Measurements from ENCODE around the gene AREL1.

AREL1 gene

GRCh38 chr14:74658535-74659131, 54.2 kb downstream of the AREL1 start:
- Histone ChIP-seq H3K27ac (ENCODE audit: low read depth, low read length) (no peak overlapping the region), H3K4me1 (ENCODE audit: insufficient read depth, low read length) (no peaks in the 10 kb centered on the region), H3K36me3 (ENCODE audit: insufficient read depth, low read length) (peaks cover 40% of the 10 kb centered on the region), H3K4me3 (ENCODE audit: low read length) (no peak overlapping the region), H3K9ac (ENCODE audit: low read depth, low read length) (no peak overlapping the region), H3K9me3 (ENCODE audit: insufficient read depth, low read depth, low read length) (no peaks in the 10 kb centered on the region), H3K27me3 (ENCODE audit: insufficient read depth, low read length) (no peaks in the 10 kb centered on the region)
- no CpG with 5 or more reads among the region's 1 CpG for WGBS

GRCh38 chr14:74656964-74657363, 55.9 kb downstream of the AREL1 start:
- no peak overlapping the region for H3K4me3 ChIP-seq (ENCODE audit: low read length)
- no peaks in the 10 kb centered on the region for H3K4me1 ChIP-seq (ENCODE audit: insufficient read depth, low read length)

GRCh38 chr14:74655599-74656395, 57.1 kb downstream of the AREL1 start:
- no peaks in the 10 kb centered on the region for H3K9me3 ChIP-seq (ENCODE audit: insufficient read depth, low read depth, low read length)
- H3K4me3 ChIP-seq (ENCODE audit: low read length) = no peak overlapping the region
- no peak overlapping the region for H3K27ac ChIP-seq (ENCODE audit: low read depth, low read length)
- no peaks in the 10 kb centered on the region for H3K27me3 ChIP-seq (ENCODE audit: insufficient read depth, low read length)
- H3K36me3 ChIP-seq (ENCODE audit: insufficient read depth, low read length) = peaks cover 12% of the 10 kb centered on the region
- H3K9ac ChIP-seq (ENCODE audit: low read depth, low read length) = no peak overlapping the region
- WGBS = 89% methylated on average over 1 of the region's 2 CpGs
- no peaks in the 10 kb centered on the region for H3K4me1 ChIP-seq (ENCODE audit: insufficient read depth, low read length)

More at GRCh38 chr14:74656964-74657363, 55.9 kb downstream of the AREL1 start:
- Histone ChIP-seq H3K27me3 (ENCODE audit: insufficient read depth, low read length) (no peaks in the 10 kb centered on the region), H3K9me3 (ENCODE audit: insufficient read depth, low read depth, low read length) (no peaks in the 10 kb centered on the region), H3K36me3 (ENCODE audit: insufficient read depth, low read length) (peaks cover 23% of the 10 kb centered on the region), H3K27ac (ENCODE audit: low read depth, low read length) (no peak overlapping the region), H3K9ac (ENCODE audit: low read depth, low read length) (no peak overlapping the region)
- 92% methylated on average over 3 of the region's 3 CpGs for WGBS

GRCh38 chr14:74654931-74655330, 57.9 kb downstream of the AREL1 start:
- no peak overlapping the region for H3K27ac ChIP-seq (ENCODE audit: low read depth, low read length)
- WGBS = 92% methylated on average over 3 of the region's 3 CpGs
- no peaks in the 10 kb centered on the region for H3K27me3 ChIP-seq (ENCODE audit: insufficient read depth, low read length)
- no peaks in the 10 kb centered on the region for H3K9me3 ChIP-seq (ENCODE audit: insufficient read depth, low read depth, low read length)
- no peaks in the 10 kb centered on the region for H3K4me1 ChIP-seq (ENCODE audit: insufficient read depth, low read length)
- H3K4me3 ChIP-seq (ENCODE audit: low read length) = no peak overlapping the region
- H3K36me3 ChIP-seq (ENCODE audit: insufficient read depth, low read length) = peaks cover 5% of the 10 kb centered on the region
- no peak overlapping the region for H3K9ac ChIP-seq (ENCODE audit: low read depth, low read length)

DNA sequence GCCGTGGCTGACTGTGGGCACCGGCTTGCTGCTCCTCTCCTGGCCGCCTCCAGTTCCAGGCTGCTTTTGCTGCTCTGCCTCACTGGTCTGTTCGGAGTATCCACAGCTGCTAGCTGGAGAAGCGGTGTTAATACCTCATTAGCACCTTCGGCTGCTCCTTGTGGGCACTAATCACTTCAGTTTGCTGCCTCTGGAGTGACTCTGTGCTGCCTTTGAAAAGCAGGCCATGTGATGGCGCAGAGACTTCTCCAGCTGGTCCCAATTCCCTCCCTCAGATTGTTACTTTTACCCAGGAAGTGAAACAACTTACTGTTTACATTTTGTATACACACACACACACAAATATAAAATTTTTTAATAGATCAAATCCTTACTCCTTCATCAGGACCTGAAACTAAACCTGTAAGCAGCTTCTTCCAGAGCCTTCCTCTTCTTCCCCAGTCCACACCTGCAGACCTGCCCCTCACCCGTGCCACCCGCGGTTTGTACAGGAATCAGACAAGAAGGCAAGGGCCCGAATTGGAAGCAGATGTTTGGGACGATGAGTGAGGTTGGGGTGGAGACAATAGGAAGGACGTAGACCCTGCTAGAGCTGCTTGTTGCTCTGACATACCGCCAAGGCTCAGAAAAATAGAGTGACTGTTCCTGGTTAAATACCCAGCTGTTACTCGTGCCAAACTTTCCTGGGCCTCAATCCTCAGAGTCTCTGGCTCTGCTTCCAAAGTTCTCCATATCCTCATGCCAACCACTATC, 59.3 kb downstream of the AREL1 start:
- Histone ChIP-seq H3K36me3 (ENCODE audit: insufficient read depth, low read length) (no peaks in the 10 kb centered on the region), H3K27me3 (ENCODE audit: insufficient read depth, low read length) (no peaks in the 10 kb centered on the region), H3K9ac (ENCODE audit: low read depth, low read length) (no peak overlapping the region), H3K27ac (ENCODE audit: low read depth, low read length) (no peak overlapping the region), H3K9me3 (ENCODE audit: insufficient read depth, low read depth, low read length) (no peaks in the 10 kb centered on the region), H3K4me1 (ENCODE audit: insufficient read depth, low read length) (no peaks in the 10 kb centered on the region), H3K4me3 (ENCODE audit: low read length) (no peak overlapping the region)
- WGBS = 87% methylated on average over 15 of the region's 15 CpGs

GRCh38 chr14:74652541-74652940, 60.3 kb downstream of the AREL1 start:
- no peaks in the 10 kb centered on the region for H3K36me3 ChIP-seq (ENCODE audit: insufficient read depth, low read length)
- no peaks in the 10 kb centered on the region for H3K27me3 ChIP-seq (ENCODE audit: insufficient read depth, low read length)
- WGBS = 75% methylated on average over 4 of the region's 4 CpGs
- H3K4me3 ChIP-seq (ENCODE audit: low read length) = no peak overlapping the region
- no peak overlapping the region for H3K27ac ChIP-seq (ENCODE audit: low read depth, low read length)
- no peaks in the 10 kb centered on the region for H3K9me3 ChIP-seq (ENCODE audit: insufficient read depth, low read depth, low read length)
- no peaks in the 10 kb centered on the region; the same call in 1 of the 2 replicates for H3K4me1 ChIP-seq (ENCODE audit: insufficient read depth, low read length)
- no peak overlapping the region for H3K9ac ChIP-seq (ENCODE audit: low read depth, low read length)

DNA sequence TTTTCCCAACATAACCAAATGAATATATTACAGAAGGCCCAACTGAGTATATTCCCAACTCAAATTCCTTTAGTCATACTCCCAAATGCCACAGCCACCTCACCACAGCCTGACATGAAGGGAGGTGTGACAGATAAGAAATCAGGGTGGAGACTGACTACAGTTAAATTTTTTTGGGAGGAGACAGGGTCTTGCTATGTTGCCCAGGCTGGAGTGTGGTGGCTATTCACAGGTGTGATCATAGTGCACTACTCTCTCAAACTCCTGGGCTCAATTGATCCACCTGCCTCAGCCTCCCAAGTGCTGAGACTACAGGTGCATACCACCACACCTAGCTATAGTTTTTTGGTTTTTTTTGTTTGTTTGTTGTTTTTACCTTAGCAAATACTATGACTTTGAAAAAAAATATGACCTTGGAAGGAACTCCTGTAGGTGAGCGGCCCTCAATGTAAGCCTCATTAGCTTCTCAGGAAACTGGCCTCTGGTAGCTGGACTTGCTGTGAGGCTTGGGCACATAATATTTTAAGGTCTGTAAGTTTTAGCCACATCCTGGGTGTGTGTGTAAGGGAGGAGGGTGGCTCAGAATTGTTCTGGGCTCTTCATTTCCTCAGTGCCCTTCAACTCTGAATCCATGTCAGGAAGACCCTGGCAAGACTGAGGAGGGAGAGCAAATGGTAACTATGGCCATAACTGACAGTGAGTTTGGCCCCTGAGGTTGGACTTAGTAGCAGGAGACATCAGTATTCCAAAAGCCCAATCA, 61.8 kb downstream of the AREL1 start:
- no peak overlapping the region for H3K4me3 ChIP-seq (ENCODE audit: low read length)
- H3K27ac ChIP-seq (ENCODE audit: low read depth, low read length) = no peak overlapping the region
- H3K36me3 ChIP-seq (ENCODE audit: insufficient read depth, low read length) = no peaks in the 10 kb centered on the region
- 100% methylated on average over 1 of the region's 1 CpG for WGBS
- no peaks in the 10 kb centered on the region for H3K9me3 ChIP-seq (ENCODE audit: insufficient read depth, low read depth, low read length)
- no peak overlapping the region for H3K9ac ChIP-seq (ENCODE audit: low read depth, low read length)
- no peaks in the 10 kb centered on the region for H3K27me3 ChIP-seq (ENCODE audit: insufficient read depth, low read length)
- H3K4me1 ChIP-seq (ENCODE audit: insufficient read depth, low read length) = no peaks in the 10 kb centered on the region; the same call in 1 of the 2 replicates

DNA sequence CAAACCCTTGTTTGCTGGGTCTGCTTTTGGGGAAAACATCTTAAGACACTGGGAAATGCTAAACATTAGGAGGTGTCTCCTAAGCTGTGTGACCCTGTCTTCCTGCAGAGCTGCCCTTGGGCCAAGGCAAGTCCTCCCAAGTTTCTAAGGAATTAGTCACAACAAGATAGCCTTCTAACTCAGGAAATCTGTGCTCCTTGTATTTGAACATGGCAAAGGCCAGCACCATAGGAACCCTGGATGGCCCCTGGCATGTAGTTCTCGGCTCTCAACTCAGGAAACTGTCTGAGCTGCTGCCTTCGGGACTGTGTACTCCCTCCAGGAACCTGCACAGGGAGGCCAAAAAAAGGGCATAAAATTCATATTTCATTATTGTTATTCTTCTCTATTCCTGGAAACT, 63.2 kb downstream of the AREL1 start:
- WGBS = 95% methylated on average over 2 of the region's 2 CpGs
- H3K27ac ChIP-seq (ENCODE audit: low read depth, low read length) = no peak overlapping the region
- no peaks in the 10 kb centered on the region; the same call in 1 of the 2 replicates for H3K4me1 ChIP-seq (ENCODE audit: insufficient read depth, low read length)
- no peaks in the 10 kb centered on the region for H3K27me3 ChIP-seq (ENCODE audit: insufficient read depth, low read length)
- H3K9me3 ChIP-seq (ENCODE audit: insufficient read depth, low read depth, low read length) = no peaks in the 10 kb centered on the region
- H3K4me3 ChIP-seq (ENCODE audit: low read length) = no peak overlapping the region
- H3K9ac ChIP-seq (ENCODE audit: low read depth, low read length) = no peak overlapping the region
- no peaks in the 10 kb centered on the region for H3K36me3 ChIP-seq (ENCODE audit: insufficient read depth, low read length)

GRCh38 chr14:74649167-74649566, 63.7 kb downstream of the AREL1 start:
- Histone ChIP-seq H3K27me3 (ENCODE audit: insufficient read depth, low read length) (no peaks in the 10 kb centered on the region), H3K4me1 (ENCODE audit: insufficient read depth, low read length) (no peaks in the 10 kb centered on the region; the same call in 1 of the 2 replicates), H3K9me3 (ENCODE audit: insufficient read depth, low read depth, low read length) (no peaks in the 10 kb centered on the region), H3K27ac (ENCODE audit: low read depth, low read length) (no peak overlapping the region), H3K36me3 (ENCODE audit: insufficient read depth, low read length) (no peaks in the 10 kb centered on the region), H3K4me3 (ENCODE audit: low read length) (no peak overlapping the region), H3K9ac (ENCODE audit: low read depth, low read length) (no peak overlapping the region)
- WGBS = 74% methylated on average over 7 of the region's 7 CpGs

GRCh38 chr14:74648601-74649000, 64.3 kb downstream of the AREL1 start:
- Histone ChIP-seq H3K4me1 (ENCODE audit: insufficient read depth, low read length) (no peaks in the 10 kb centered on the region; the same call in 1 of the 2 replicates), H3K9ac (ENCODE audit: low read depth, low read length) (no peak overlapping the region), H3K27ac (ENCODE audit: low read depth, low read length) (no peak overlapping the region)

More at GRCh38 chr14:74648601-74649000, 64.3 kb downstream of the AREL1 start:
- Histone ChIP-seq H3K9me3 (ENCODE audit: insufficient read depth, low read depth, low read length) (no peaks in the 10 kb centered on the region), H3K4me3 (ENCODE audit: low read length) (no peak overlapping the region), H3K27me3 (ENCODE audit: insufficient read depth, low read length) (no peaks in the 10 kb centered on the region), H3K36me3 (ENCODE audit: insufficient read depth, low read length) (no peaks in the 10 kb centered on the region)
- 89% methylated on average over 7 of the region's 7 CpGs for WGBS

Data from HUES64 (cell line).